GM23338 (cell line): ENCODE measurements around the gene ICA1L.

Experiments used
- CREB1 ChIP-seq: fragments of 250-450 bp; sonication (Bioruptor Pico); IDR thresholded peaks from 2 replicates; pipeline ENCODE4 v1.5.0; 2020; ENCODE audit warnings: low read depth, mild to moderate bottlenecking, moderate library complexity
- ETS1 ChIP-seq: IDR thresholded peaks from 2 replicates; pipeline ENCODE4 v1.6.1; 2016; ENCODE audit warnings: antibody characterized with exemption
- EZH2 ChIP-seq: fragments of 200-600 bp; sonication (generic); IDR thresholded peaks from one replicate; pipeline ENCODE4 v1.8.0; 2017; ENCODE audit warnings: antibody characterized with exemption, mild to moderate bottlenecking, low read depth; ENCODE audit not compliant: unreplicated experiment
- EZH2phosphoT487 ChIP-seq: fragments of 200-600 bp; sonication (generic); IDR thresholded peaks from one replicate; pipeline ENCODE4 v1.8.1; 2018; ENCODE audit warnings: antibody characterized with exemption; ENCODE audit not compliant: unreplicated experiment
- JUNB ChIP-seq: IDR thresholded peaks from one replicate; pipeline ENCODE4 v1.6.1; 2016; ENCODE audit warnings: antibody characterized with exemption; ENCODE audit not compliant: unreplicated experiment
- NANOG ChIP-seq: IDR thresholded peaks from 2 replicates; pipeline ENCODE4 v1.6.1; 2016; ENCODE audit warnings: antibody characterized with exemption, borderline replicate concordance
- POLR2AphosphoS5 ChIP-seq: IDR thresholded peaks from 2 replicates; pipeline ENCODE4 v1.6.1; 2016; ENCODE audit warnings: antibody characterized with exemption, low read depth
- ZNF331 ChIP-seq: fragments of 250-450 bp; sonication (Bioruptor Pico); IDR thresholded peaks from 2 replicates; pipeline ENCODE4 v1.5.0; 2020; ENCODE audit warnings: low read depth, mild to moderate bottlenecking, moderate library complexity
- TF ChIP-seq, protein P1 (sequence below), 2 experiments: fragments of 200-600 bp in 1 of 2; sonication (generic) in 1 of 2; conservative IDR thresholded peaks; 2 replicates each; pipeline versions ENCODE4 v1.5.1 to v1.6.1; 2016 to 2017; ENCODE audit warnings: antibody characterized with exemption in 2 of 2, low read depth in 2 of 2, mild to moderate bottlenecking in 2 of 2, moderate library complexity in 1 of 2
- TF ChIP-seq, protein P2 (sequence below): IDR thresholded peaks from one replicate; pipeline ENCODE4 v1.6.1; 2018; ENCODE audit warnings: antibody characterized with exemption; ENCODE audit not compliant: unreplicated experiment

DNA sequence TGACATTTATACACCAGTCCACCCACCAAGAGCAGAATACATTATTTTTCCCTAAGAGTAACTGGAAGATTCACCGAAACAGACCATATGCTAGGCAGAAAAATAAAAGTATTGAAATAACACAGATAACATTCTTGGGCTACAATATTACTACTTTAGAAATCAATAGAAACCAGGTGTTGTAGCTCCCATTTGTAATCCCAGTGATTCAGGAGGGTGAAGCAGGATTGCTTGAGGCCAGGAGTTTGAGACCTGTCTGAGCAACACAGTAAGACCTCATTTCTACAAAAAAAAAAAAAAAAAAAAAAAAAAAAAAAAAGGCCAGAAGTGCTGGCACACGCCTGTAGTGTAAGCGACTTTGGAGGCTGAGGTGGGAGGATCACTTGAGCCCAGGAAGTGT lies 9.6 kb downstream of the ICA1L start:
- TF ChIP-seq, protein P1, sequence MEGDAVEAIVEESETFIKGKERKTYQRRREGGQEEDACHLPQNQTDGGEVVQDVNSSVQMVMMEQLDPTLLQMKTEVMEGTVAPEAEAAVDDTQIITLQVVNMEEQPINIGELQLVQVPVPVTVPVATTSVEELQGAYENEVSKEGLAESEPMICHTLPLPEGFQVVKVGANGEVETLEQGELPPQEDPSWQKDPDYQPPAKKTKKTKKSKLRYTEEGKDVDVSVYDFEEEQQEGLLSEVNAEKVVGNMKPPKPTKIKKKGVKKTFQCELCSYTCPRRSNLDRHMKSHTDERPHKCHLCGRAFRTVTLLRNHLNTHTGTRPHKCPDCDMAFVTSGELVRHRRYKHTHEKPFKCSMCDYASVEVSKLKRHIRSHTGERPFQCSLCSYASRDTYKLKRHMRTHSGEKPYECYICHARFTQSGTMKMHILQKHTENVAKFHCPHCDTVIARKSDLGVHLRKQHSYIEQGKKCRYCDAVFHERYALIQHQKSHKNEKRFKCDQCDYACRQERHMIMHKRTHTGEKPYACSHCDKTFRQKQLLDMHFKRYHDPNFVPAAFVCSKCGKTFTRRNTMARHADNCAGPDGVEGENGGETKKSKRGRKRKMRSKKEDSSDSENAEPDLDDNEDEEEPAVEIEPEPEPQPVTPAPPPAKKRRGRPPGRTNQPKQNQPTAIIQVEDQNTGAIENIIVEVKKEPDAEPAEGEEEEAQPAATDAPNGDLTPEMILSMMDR (conservative IDR thresholded peaks at IDR 0.05; ENCODE audit: low read depth in 2 of 2), result no peak
- TF ChIP-seq, protein P2, sequence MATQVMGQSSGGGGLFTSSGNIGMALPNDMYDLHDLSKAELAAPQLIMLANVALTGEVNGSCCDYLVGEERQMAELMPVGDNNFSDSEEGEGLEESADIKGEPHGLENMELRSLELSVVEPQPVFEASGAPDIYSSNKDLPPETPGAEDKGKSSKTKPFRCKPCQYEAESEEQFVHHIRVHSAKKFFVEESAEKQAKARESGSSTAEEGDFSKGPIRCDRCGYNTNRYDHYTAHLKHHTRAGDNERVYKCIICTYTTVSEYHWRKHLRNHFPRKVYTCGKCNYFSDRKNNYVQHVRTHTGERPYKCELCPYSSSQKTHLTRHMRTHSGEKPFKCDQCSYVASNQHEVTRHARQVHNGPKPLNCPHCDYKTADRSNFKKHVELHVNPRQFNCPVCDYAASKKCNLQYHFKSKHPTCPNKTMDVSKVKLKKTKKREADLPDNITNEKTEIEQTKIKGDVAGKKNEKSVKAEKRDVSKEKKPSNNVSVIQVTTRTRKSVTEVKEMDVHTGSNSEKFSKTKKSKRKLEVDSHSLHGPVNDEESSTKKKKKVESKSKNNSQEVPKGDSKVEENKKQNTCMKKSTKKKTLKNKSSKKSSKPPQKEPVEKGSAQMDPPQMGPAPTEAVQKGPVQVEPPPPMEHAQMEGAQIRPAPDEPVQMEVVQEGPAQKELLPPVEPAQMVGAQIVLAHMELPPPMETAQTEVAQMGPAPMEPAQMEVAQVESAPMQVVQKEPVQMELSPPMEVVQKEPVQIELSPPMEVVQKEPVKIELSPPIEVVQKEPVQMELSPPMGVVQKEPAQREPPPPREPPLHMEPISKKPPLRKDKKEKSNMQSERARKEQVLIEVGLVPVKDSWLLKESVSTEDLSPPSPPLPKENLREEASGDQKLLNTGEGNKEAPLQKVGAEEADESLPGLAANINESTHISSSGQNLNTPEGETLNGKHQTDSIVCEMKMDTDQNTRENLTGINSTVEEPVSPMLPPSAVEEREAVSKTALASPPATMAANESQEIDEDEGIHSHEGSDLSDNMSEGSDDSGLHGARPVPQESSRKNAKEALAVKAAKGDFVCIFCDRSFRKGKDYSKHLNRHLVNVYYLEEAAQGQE, result no peak
- TF ChIP-seq EZH2, result no peak
- TF ChIP-seq POLR2AphosphoS5, result no peak
- no peak for TF ChIP-seq EZH2phosphoT487
- TF ChIP-seq NANOG, result no peak
- no peak for TF ChIP-seq JUNB
- TF ChIP-seq ZNF331, result no peak
- TF ChIP-seq ETS1, result no peak
- no peak for TF ChIP-seq CREB1
